HEK293 (cell line): ENCODE results near the gene NDUFS7.

ENCODE experiments used
- CTCF ChIA-PET: fragments of 350-600 bp; formaldehyde crosslinking; extraction: SDS; loops from one replicate; lab custom pipeline; 2021; ENCODE audit warnings: antibody characterized with exemption; lab: Yijun Ruan, JAX
- POLR2A ChIA-PET: fragments of 300-600 bp; formaldehyde crosslinking; extraction: SDS; loops from one replicate; lab custom pipeline; 2020; ENCODE audit warnings: antibody characterized with exemption, inconsistent platforms; lab: Yijun Ruan, JAX
- H3K27ac ChIP-seq: fragments of 200-500 bp; sonication (Bioruptor generic); 2 replicates; pipeline ENCODE4 v1.5.1; 2014; ENCODE audit warnings: low read depth, low read length, control low read depth, inconsistent platforms; ENCODE audit errors: extremely low read depth
- H3K36me3 ChIP-seq, 2 experiments: fragments of 200-500 bp in 1 of 2; sonication (Bioruptor generic) in 1 of 2; 1 replicate in 1 of 2; 2 replicates in 1 of 2; pipeline ENCODE4 v1.5.1; 2014 to 2017; ENCODE audit warnings: inconsistent platforms in 2 of 2, low read length in 2 of 2; ENCODE audit not compliant: control insufficient read depth in 2 of 2, insufficient read depth in 1 of 2
- H3K4me1 ChIP-seq: fragments of 200-500 bp; sonication (Bioruptor generic); 2 replicates; pipeline ENCODE4 v1.5.1; 2014; ENCODE audit warnings: mild to moderate bottlenecking, low read length, inconsistent platforms; ENCODE audit not compliant: control insufficient read depth, insufficient read depth
- H3K4me3 ChIP-seq: 2 replicates; pipeline ENCODE4 v1.5.1; 2011; ENCODE audit warnings: low read depth, mild to moderate bottlenecking, control low read depth, low read length, moderate library complexity
- H3K9me3 ChIP-seq: fragments of 200-500 bp; sonication (Bioruptor generic); 2 replicates; pipeline ENCODE4 v1.5.1; 2014; ENCODE audit warnings: low read depth, low read length, inconsistent platforms; ENCODE audit not compliant: control insufficient read depth, insufficient read depth
- BCL11A ChIP-seq: fragments of 450-650 bp; formaldehyde crosslinking; IDR thresholded peaks from 2 replicates; pipeline ENCODE4 v1.5.1; 2016; ENCODE audit warnings: low read depth, missing biosample characterization, missing genetic modification characterization
- KLF7 ChIP-seq: fragments of 450-650 bp; formaldehyde crosslinking; IDR thresholded peaks from 2 replicates; pipeline ENCODE4 v1.5.1; 2016; ENCODE audit warnings: missing biosample characterization, missing genetic modification characterization, borderline replicate concordance
- KLF8 ChIP-seq: fragments of 450-650 bp; formaldehyde crosslinking; IDR thresholded peaks from 2 replicates; pipeline ENCODE4 v1.5.1; 2016; ENCODE audit warnings: missing biosample characterization, missing genetic modification characterization
- SCRT1 ChIP-seq: fragments of 450-650 bp; formaldehyde crosslinking; IDR thresholded peaks from 2 replicates; pipeline ENCODE4 v1.5.1; 2016; ENCODE audit warnings: missing biosample characterization, missing genetic modification characterization, borderline replicate concordance
- WT1 ChIP-seq: fragments of 450-650 bp; formaldehyde crosslinking; IDR thresholded peaks from 2 replicates; pipeline ENCODE4 v1.5.1; 2016; ENCODE audit warnings: missing biosample characterization, missing genetic modification characterization
- ZBTB11 ChIP-seq: fragments of 450-650 bp; formaldehyde crosslinking; conservative IDR thresholded peaks from 2 replicates; pipeline ENCODE4 v1.5.1; 2016; ENCODE audit warnings: low read depth, missing biosample characterization, missing genetic modification characterization
- ZFP41 ChIP-seq: fragments of 450-650 bp; formaldehyde crosslinking; IDR thresholded peaks from 2 replicates; pipeline ENCODE4 v1.5.1; 2016; ENCODE audit warnings: missing biosample characterization, missing genetic modification characterization, borderline replicate concordance
- ZIC2 ChIP-seq: fragments of 450-650 bp; formaldehyde crosslinking; IDR thresholded peaks from 2 replicates; pipeline ENCODE4 v1.5.1; 2016; ENCODE audit warnings: missing biosample characterization, missing genetic modification characterization
- ZNF121 ChIP-seq: fragments of 450-650 bp; formaldehyde crosslinking; IDR thresholded peaks from 2 replicates; pipeline ENCODE4 v1.5.1; 2016; ENCODE audit warnings: missing biosample characterization, missing genetic modification characterization
- ZNF184 ChIP-seq: fragments of 450-650 bp; IDR thresholded peaks from 2 replicates; pipeline ENCODE4 v1.5.1; 2018; ENCODE audit warnings: missing biosample characterization, mild to moderate bottlenecking, missing genetic modification characterization
- ZNF26 ChIP-seq: fragments of 450-650 bp; formaldehyde crosslinking; IDR thresholded peaks from 2 replicates; pipeline ENCODE4 v1.5.1; 2016; ENCODE audit warnings: missing biosample characterization, missing genetic modification characterization
- ZNF335 ChIP-seq: fragments of 450-650 bp; formaldehyde crosslinking; conservative IDR thresholded peaks from 2 replicates; pipeline ENCODE4 v1.5.1; 2016; ENCODE audit warnings: missing biosample characterization, missing genetic modification characterization
- ZNF449 ChIP-seq: fragments of 450-650 bp; formaldehyde crosslinking; IDR thresholded peaks from 2 replicates; pipeline ENCODE4 v1.5.1; 2017; ENCODE audit warnings: missing biosample characterization, mild to moderate bottlenecking, missing genetic modification characterization, moderate library complexity
- ZNF571 ChIP-seq: fragments of 450-650 bp; formaldehyde crosslinking; IDR thresholded peaks from 2 replicates; pipeline ENCODE4 v1.5.0; 2017; ENCODE audit warnings: missing biosample characterization, missing genetic modification characterization
- ZNF600 ChIP-seq: fragments of 450-650 bp; formaldehyde crosslinking; IDR thresholded peaks from 2 replicates; pipeline ENCODE4 v1.5.1; 2016; ENCODE audit warnings: missing biosample characterization, missing genetic modification characterization
- ZNF610 ChIP-seq: fragments of 450-650 bp; formaldehyde crosslinking; IDR thresholded peaks from 2 replicates; pipeline ENCODE4 v1.5.1; 2016; ENCODE audit warnings: missing biosample characterization, missing genetic modification characterization, borderline replicate concordance
- ZNF639 ChIP-seq: fragments of 450-650 bp; formaldehyde crosslinking; IDR thresholded peaks from 2 replicates; pipeline ENCODE4 v1.5.1; 2016; ENCODE audit warnings: missing biosample characterization, missing genetic modification characterization
- ZNF654 ChIP-seq: fragments of 450-650 bp; formaldehyde crosslinking; IDR thresholded peaks from 2 replicates; pipeline ENCODE4 v1.5.1; 2016; ENCODE audit warnings: low read depth, missing biosample characterization, missing genetic modification characterization
- ZNF76 ChIP-seq: fragments of 450-650 bp; formaldehyde crosslinking; IDR thresholded peaks from 2 replicates; pipeline ENCODE4; 2016; ENCODE audit warnings: low read depth, missing biosample characterization, missing genetic modification characterization, borderline replicate concordance
- ZNF837 ChIP-seq: fragments of 450-650 bp; formaldehyde crosslinking; IDR thresholded peaks from 2 replicates; pipeline ENCODE4 v1.5.1; 2016; ENCODE audit warnings: missing biosample characterization, missing genetic modification characterization
- TF ChIP-seq, protein P1 (sequence below): fragments of 450-650 bp; formaldehyde crosslinking; IDR thresholded peaks from 2 replicates; pipeline ENCODE4; 2016; ENCODE audit warnings: missing biosample characterization, missing genetic modification characterization
- TF ChIP-seq, protein P2 (sequence below): fragments of 450-650 bp; formaldehyde crosslinking; IDR thresholded peaks from 2 replicates; pipeline ENCODE4 v1.5.1; 2017; ENCODE audit warnings: missing biosample characterization, missing genetic modification characterization

Gene NDUFS7

DNA sequence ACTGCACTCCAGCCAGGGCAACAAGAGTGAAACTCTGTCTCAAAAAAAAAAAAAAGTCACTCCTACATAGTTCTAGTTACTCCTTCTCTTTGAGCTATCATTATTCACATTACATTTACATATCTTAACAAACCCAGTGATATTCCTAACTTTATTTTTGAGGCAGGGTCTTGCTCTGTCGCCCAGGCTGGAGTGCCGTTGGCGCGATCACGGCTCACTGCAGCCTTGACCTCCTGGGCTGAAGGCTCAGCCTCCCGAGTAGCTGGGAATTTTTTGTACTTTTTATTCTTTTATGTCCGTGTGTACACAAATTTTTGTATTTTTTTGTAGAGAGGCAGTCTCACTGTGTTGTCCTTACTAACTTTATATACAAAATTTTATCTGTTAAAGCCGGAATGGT lies 53.9 kb downstream of the NDUFS7 start:
- H3K4me1 ChIP-seq: peaks cover 13% of the 10 kb centered on the region
- H3K27ac ChIP-seq: peak overlapping the region; percentile 100; the same call in 1 of the 2 replicates

GRCh38 chr19:1438035-1438932 lies 54.6 kb downstream of the NDUFS7 start, which contains the start of gene RPS15:
RPS15 (plus strand) TSS chr19:1438396; CDS start chr19:1438426, 30 bp downstream.
- Histone ChIP-seq H3K27ac (peak within 1 kb of the TSS; percentile 100), H3K9me3 (no peaks in the 10 kb centered on the region), H3K36me3 (peaks cover 15 to 60% of the 10 kb centered on the region in 2 experiments; a peak in 2 of 3 replicates), H3K4me1 (peaks cover 14% of the 10 kb centered on the region), H3K4me3 (peak within 1 kb of the TSS; percentile 92)
- CTCF ChIA-PET: interaction anchor here (1.0 to 1.3 kb wide), 2 partner anchors 13 to 180 kb away, joined by 3 to 4 read pairs; no protein-coding TSS in a partner anchor
- POLR2A ChIA-PET: interaction anchor here (0.6 to 1.8 kb wide), 3 partner anchors 26 to 169 kb away, joined by 3 to 7 read pairs (median 3); partner anchors contain the start of gene CIRBP
- TF ChIP-seq WT1: peak; percentile 62; the same call in 1 of the 2 replicates
- no peak; the same call in 1 of the 2 replicates for TF ChIP-seq KLF7 (tag by site-specific recombination)
- peak; percentile 85 for TF ChIP-seq KLF8
- TF ChIP-seq, protein P1, sequence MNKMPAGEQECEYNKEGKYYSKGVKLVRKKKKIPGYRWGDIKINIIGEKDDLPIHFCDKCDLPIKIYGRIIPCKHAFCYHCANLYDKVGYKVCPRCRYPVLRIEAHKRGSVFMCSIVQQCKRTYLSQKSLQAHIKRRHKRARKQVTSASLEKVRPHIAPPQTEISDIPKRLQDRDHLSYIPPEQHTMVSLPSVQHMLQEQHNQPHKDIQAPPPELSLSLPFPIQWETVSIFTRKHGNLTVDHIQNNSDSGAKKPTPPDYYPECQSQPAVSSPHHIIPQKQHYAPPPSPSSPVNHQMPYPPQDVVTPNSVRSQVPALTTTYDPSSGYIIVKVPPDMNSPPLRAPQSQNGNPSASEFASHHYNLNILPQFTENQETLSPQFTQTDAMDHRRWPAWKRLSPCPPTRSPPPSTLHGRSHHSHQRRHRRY (tag by site-specific recombination): peak; percentile 87; the same call in 1 of the 2 replicates
- TF ChIP-seq ZNF571 (tag by site-specific recombination): no peak
- peak; percentile 81 for TF ChIP-seq ZNF610 (tag by site-specific recombination)
- TF ChIP-seq BCL11A: no peak
- TF ChIP-seq, protein P2, sequence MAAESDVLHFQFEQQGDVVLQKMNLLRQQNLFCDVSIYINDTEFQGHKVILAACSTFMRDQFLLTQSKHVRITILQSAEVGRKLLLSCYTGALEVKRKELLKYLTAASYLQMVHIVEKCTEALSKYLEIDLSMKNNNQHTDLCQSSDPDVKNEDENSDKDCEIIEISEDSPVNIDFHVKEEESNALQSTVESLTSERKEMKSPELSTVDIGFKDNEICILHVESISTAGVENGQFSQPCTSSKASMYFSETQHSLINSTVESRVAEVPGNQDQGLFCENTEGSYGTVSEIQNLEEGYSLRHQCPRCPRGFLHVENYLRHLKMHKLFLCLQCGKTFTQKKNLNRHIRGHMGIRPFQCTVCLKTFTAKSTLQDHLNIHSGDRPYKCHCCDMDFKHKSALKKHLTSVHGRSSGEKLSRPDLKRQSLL (tag by site-specific recombination): peak; percentile 25; the same call in 1 of the 2 replicates
- TF ChIP-seq ZNF335 (tag by site-specific recombination): peak; percentile 44
- no peak for TF ChIP-seq ZIC2 (tag by site-specific recombination)
- TF ChIP-seq ZBTB11 (tag by site-specific recombination): peak; percentile 72
- TF ChIP-seq ZNF76: peak; percentile 85
- no peak for TF ChIP-seq SCRT1
- no peak for TF ChIP-seq ZNF449 (tag by site-specific recombination)
- peak; percentile 70; the same call in 1 of the 2 replicates for TF ChIP-seq ZFP41 (tag by site-specific recombination)
- TF ChIP-seq ZNF26 (tag by site-specific recombination): no peak
- peak; percentile 94 for TF ChIP-seq ZNF639 (tag by site-specific recombination)
- TF ChIP-seq ZNF654: peak; percentile 38; the same call in 1 of the 2 replicates
- TF ChIP-seq ZNF184: no peak
- peak; percentile 93 for TF ChIP-seq ZNF600

More for the DNA sequence above, 53.9 kb downstream of the NDUFS7 start:
- TF ChIP-seq ZNF121 (tag by site-specific recombination) (peak; percentile 99), ZNF837 (no peak)
- Histone ChIP-seq H3K4me3 (no peak overlapping the region), H3K36me3 (peaks cover 15 to 65% of the 10 kb centered on the region in 2 experiments; a peak in 2 of 3 replicates), H3K9me3 (no peaks in the 10 kb centered on the region)
- ChIA-PET CTCF (interaction anchor here (0.6 to 1.3 kb wide), 7 partner anchors 12 to 193 kb away, joined by 3 to 4 read pairs (median 3); partner anchors contain the start of gene APC2), POLR2A (interaction anchor here (0.6 to 1.6 kb wide), 4 partner anchors 24 to 69 kb away, joined by 3 to 4 read pairs (median 3); no protein-coding TSS in a partner anchor)
